HepG2 (cell line): Measurements from ENCODE around the gene RAD50. TPM values are rescaled to one million over a fixed set of nuclear protein-coding genes. Genes with fewer than 3 reads are reported as not detected.

ENCODE experiments used
- ATAC-seq: fragments of 200-7000 bp; cut with Tn5 transposase; 3 replicates; pipeline ENCODE4 v1.9.1; 2020; ENCODE audit warnings: mild to moderate bottlenecking, moderate library complexity
- BruUV-seq: library from RNA; stranded (reverse); fragments of 400-500 nt; replicated peaks from 2 replicates; lab custom pipeline; 2021; lab: Mats Ljungman, UMichigan
- CTCF ChIA-PET: fragments of 300-600 bp; formaldehyde crosslinking; extraction: SDS; loops from one replicate; lab custom pipeline; 2021; ENCODE audit warnings: low total read pairs, inconsistent platforms, low intra/inter-chr PET ratio; lab: Yijun Ruan, JAX
- POLR2A ChIA-PET: fragments of 350-600 bp; sonication (Branson Sonifier 250); formaldehyde crosslinking; loops from one replicate; lab custom pipeline; 2020; ENCODE audit warnings: antibody characterized with exemption, inconsistent platforms; lab: Yijun Ruan, JAX
- DNase-seq: peaks from one replicate; pipeline ENCODE4 v3.0.0-alpha.2; 2015; ENCODE audit warnings: low spot score
- FAIRE-seq: peaks from 3 replicates; lab custom pipeline; 2011; peaks lifted over from hg19 to GRCh38; lab: Jason Lieb, UNC
- H2AFZ ChIP-seq: one replicate; pipeline ENCODE4 v1.6.1; 2011; ENCODE audit warnings: low read length, inconsistent platforms
- H3K27ac ChIP-seq: fragments of 300-600 bp; 3 replicates; pipeline ENCODE4 v1.8.0; 2011; ENCODE audit warnings: mixed run types, mild to moderate bottlenecking, mixed read lengths, low read length, inconsistent platforms; ENCODE audit not compliant: insufficient read depth; ENCODE audit errors: extremely low read length
- H3K27me3 ChIP-seq, 2 experiments: fragments of 200-600 bp in 1 of 2; 2 replicates in 1 of 2; 3 replicates in 1 of 2; pipeline versions ENCODE4 v1.6.0 to v1.8.0; 2011; ENCODE audit warnings: low read length in 2 of 2, mild to moderate bottlenecking in 2 of 2, moderate library complexity in 2 of 2, inconsistent platforms in 1 of 2; ENCODE audit not compliant: insufficient read depth in 2 of 2, control insufficient read depth in 1 of 2
- H3K36me3 ChIP-seq, 2 experiments: fragments of 200-600 bp in 1 of 2; replicated peaks in 1 of 2; 2 replicates in 1 of 2; 3 replicates in 1 of 2; pipeline versions ENCODE4 v1.5.1 to v1.8.0; 2011; ENCODE audit warnings: low read length in 2 of 2, inconsistent platforms in 1 of 2; ENCODE audit not compliant: insufficient read depth in 2 of 2, control insufficient read depth in 1 of 2
- H3K4me1 ChIP-seq: 2 replicates; pipeline ENCODE4 v1.5.1; 2012; ENCODE audit warnings: low read length, inconsistent platforms; ENCODE audit not compliant: insufficient read depth
- H3K4me2 ChIP-seq: 2 replicates; pipeline ENCODE4 v1.6.0; 2011; ENCODE audit warnings: low read depth, low read length, inconsistent platforms
- H3K4me3 ChIP-seq, 3 experiments: fragments of 200-600 bp in 1 of 3; sonication (generic), shearing (Covaris generic) in 1 of 3; replicated peaks in 1 of 3; 2 replicates each; pipeline ENCODE4 v1.5.1; 2011 to 2016; ENCODE audit warnings: low read length in 3 of 3, inconsistent platforms in 2 of 3, low read depth in 2 of 3, mild to moderate bottlenecking in 2 of 3, control low read depth in 1 of 3, mixed read lengths in 1 of 3; ENCODE audit not compliant: insufficient read depth in 1 of 3
- H3K79me2 ChIP-seq: one replicate; pipeline ENCODE4 v1.6.1; 2011; ENCODE audit warnings: low read length, inconsistent platforms; ENCODE audit not compliant: insufficient read depth
- H3K9ac ChIP-seq: 2 replicates; pipeline ENCODE4 v1.6.0; 2011; ENCODE audit warnings: mild to moderate bottlenecking, low read depth, low read length, inconsistent platforms; ENCODE audit not compliant: insufficient read depth
- H3K9me3 ChIP-seq: 2 replicates; pipeline ENCODE4 v1.5.1; 2012; ENCODE audit warnings: mild to moderate bottlenecking, low read length
- H4K20me1 ChIP-seq: 2 replicates; pipeline ENCODE4 v1.6.0; 2011; ENCODE audit warnings: inconsistent platforms, mild to moderate bottlenecking, low read length, moderate library complexity; ENCODE audit not compliant: insufficient read depth
- CSRNP1 ChIP-seq: sonication (generic); formaldehyde crosslinking; IDR thresholded peaks from 2 replicates; pipeline ENCODE4 v1.8.1; 2023; ENCODE audit warnings: mild to moderate bottlenecking, missing genetic modification reagents
- FOXK2 ChIP-seq: fragments of 450-650 bp; IDR thresholded peaks from 2 replicates; pipeline ENCODE4 v1.6.1; 2016
- KLF13 ChIP-seq: sonication (generic); formaldehyde crosslinking; IDR thresholded peaks from 2 replicates; pipeline ENCODE4 v1.4.0; 2020; ENCODE audit warnings: mild to moderate bottlenecking, missing genetic modification reagents
- MED13 ChIP-seq: sonication (generic); formaldehyde crosslinking; IDR thresholded peaks from 2 replicates; pipeline ENCODE4 v1.5.0; 2020; ENCODE audit warnings: missing genetic modification reagents
- MLLT10 ChIP-seq: sonication (generic); formaldehyde crosslinking; IDR thresholded peaks from 2 replicates; pipeline ENCODE4 v1.4.0; 2020; ENCODE audit warnings: missing genetic modification reagents
- NBN ChIP-seq: fragments of 450-650 bp; conservative IDR thresholded peaks from 2 replicates; pipeline ENCODE4 v1.6.1; 2017
- ZNF282 ChIP-seq: fragments of 450-650 bp; IDR thresholded peaks from 2 replicates; pipeline ENCODE4 v1.6.1; 2018; ENCODE audit not compliant: partially characterized antibody
- ZNF672 ChIP-seq: sonication (generic); formaldehyde crosslinking; IDR thresholded peaks from 2 replicates; pipeline ENCODE4 v1.8.1; 2022; ENCODE audit warnings: missing genetic modification reagents
- ZNF770 ChIP-seq: sonication (generic); formaldehyde crosslinking; IDR thresholded peaks from 2 replicates; pipeline ENCODE4 v1.5.0; 2020; ENCODE audit warnings: mild to moderate bottlenecking, missing genetic modification reagents
- WGBS: methylation state at CpG from one replicate; pipeline ENCODE4 v1.1.6; 2017; ENCODE audit warnings: low lambda C conversion rate; 5-methylcytosine and 5-hydroxymethylcytosine counted together
- in situ Hi-C: cut with HindIII; loops from 2 replicates; pipeline ENCODE4 v1.10.0; 2017; ENCODE audit warnings: low pct_unique_long_range_greater_than_20kb; ENCODE audit not compliant: extremely low pct_ligation_motif_present
- intact Hi-C: fragments of 100-400 bp; cut with micrococcal nuclease; formaldehyde crosslinking; loops from one replicate; pipeline ENCODE4 v1.10.0; 2022; ENCODE audit not compliant: unreplicated experiment
- polyA plus RNA-seq, 8 experiments: library from polyadenylated mRNA; depleted of rRNA in 3 of 8; stranded (reverse) in 7 of 8; unstranded in 1 of 8; fragments of >200 nt; fragmentation: Illumina TruSeq in 4 of 8; extraction: Trizol in 4 of 8; gene quantifications; 2 replicates each; pipeline versions ENCODE4 v1.2.1 to v1.2.3, GENCODE V29; 2011 to 2016; ENCODE audit warnings: low read depth in 4 of 8, missing spikeins in 1 of 8, mixed read lengths in 1 of 8; ENCODE audit not compliant: insufficient read depth in 1 of 8
- total RNA-seq, 5 experiments: library from RNA; depleted of rRNA; stranded (reverse); fragments of >200 nt; fragmentation: Illumina TruSeq; extraction: Trizol; gene quantifications; 2 replicates each; pipeline ENCODE4 v1.2.3, GENCODE V29; 2016; ENCODE audit warnings: low read depth in 1 of 5
- TF ChIP-seq, protein P1 (sequence below): IDR thresholded peaks from 2 replicates; pipeline ENCODE4 v1.6.1; 2016

RAD50 gene
- total and polyA plus RNA-seq, 2 of the 13 experiments (the other 11 are each of a cell fraction or from before 2014, with no cell fraction given) = 19.2 to 23.4 TPM

DNA sequence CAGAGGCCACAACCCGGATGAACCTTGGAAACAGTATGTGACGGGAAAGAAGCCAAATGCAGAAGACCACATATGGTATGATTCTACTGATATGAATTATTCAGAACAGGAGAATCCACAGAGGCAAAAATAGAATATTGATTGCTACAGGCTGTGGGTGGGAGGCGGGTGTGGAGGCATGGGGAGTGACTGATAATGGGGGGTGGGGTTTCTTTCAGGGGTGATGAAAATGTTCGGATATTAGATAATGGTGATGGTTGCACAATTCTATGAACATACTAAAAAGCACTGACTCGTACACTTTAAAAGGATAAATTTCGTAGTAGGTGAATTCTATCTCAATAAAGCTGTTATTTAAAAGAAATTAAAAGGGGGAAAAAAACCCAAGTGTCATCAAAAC lies 127.7 kb downstream of the RAD50 start (continued):
- TF ChIP-seq CSRNP1 (CRISPR knock-in tag) = no peak
- TF ChIP-seq ZNF282 = no peak

DNA sequence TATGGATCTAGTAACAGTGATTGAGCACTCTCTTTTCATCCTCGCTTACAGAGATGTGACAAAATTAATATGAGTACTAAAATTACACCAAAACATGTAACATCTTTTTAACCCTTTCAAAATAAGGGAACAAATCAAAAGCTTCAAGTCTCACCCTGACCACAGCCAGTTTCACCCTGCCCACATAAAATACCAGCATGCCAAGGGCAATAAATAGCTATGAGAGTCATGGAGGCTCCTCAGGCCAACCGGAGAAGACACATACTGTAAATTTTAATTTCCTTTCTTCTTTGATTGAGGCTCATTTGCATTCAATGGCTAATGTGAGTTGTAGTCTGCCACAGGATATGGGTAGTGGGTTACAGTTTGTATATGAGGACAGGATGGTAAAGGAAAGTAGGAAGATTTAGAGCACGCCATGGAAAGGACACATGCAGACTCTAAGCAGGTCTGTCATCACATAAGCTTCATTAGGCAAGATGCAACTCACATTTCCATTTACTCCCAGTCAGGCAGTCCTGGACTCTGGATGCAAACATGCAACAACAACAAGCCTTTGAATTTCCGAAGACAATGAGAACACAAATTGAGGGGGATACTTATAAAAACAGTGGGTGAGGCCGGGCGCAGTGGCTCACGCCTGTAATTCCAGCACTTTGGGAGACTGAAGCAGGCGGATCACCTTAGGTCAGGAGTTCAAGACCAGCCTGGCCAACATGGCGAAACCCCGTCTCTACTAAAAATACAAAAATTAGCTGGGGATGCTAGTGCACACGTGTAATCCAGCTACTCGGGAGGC lies 128.3 kb downstream of the RAD50 start:
- Histone ChIP-seq H2AFZ (no peak overlapping the region), H4K20me1 (no peaks in the 10 kb centered on the region), H3K36me3 (no peaks in the 10 kb centered on the region), H3K9me3 (no peaks in the 10 kb centered on the region), H3K4me1 (peaks cover 15% of the 10 kb centered on the region), H3K9ac (no peak overlapping the region), H3K27me3 (no peaks in the 10 kb centered on the region), H3K4me3 (no peak overlapping the region), H3K4me2 (no peak overlapping the region), H3K79me2 (no peaks in the 10 kb centered on the region)
- in situ Hi-C loops = no loop called here
- WGBS = 75% methylated on average over 12 of the region's 12 CpGs
- no peak for DNase-seq
- ChIA-PET POLR2A (no interaction called here), CTCF (no interaction called here)
- no peak for ATAC-seq
- intact Hi-C loops = no loop called here
- no peak for FAIRE-seq
- BruUV-seq = no TSS peak
- TF ChIP-seq ZNF770 (CRISPR knock-in tag) (no peak), MLLT10 (no peak), ZNF672 (CRISPR knock-in tag) (no peak), MED13 (CRISPR knock-in tag) (no peak), KLF13 (CRISPR knock-in tag) (no peak), FOXK2 (no peak), NBN (no peak)
- TF ChIP-seq, protein P1, sequence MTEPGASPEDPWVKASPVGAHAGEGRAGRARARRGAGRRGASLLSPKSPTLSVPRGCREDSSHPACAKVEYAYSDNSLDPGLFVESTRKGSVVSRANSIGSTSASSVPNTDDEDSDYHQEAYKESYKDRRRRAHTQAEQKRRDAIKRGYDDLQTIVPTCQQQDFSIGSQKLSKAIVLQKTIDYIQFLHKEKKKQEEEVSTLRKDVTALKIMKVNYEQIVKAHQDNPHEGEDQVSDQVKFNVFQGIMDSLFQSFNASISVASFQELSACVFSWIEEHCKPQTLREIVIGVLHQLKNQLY (CRISPR knock-in tag) = no peak
- TF ChIP-seq, all 625 proteins: peak for 0
- H3K27ac ChIP-seq = no peak overlapping the region
